B cell (primary cell): Measurements from ENCODE around the gene VOPP1.

Experiments used
- CTCF ChIP-seq: fragments of 200-600 bp; IDR thresholded peaks from one replicate; pipeline ENCODE4 v1.8.0; 2022; ENCODE audit warnings: antibody characterized with exemption, mild to moderate bottlenecking
- EZH2 ChIP-seq: IDR thresholded peaks from 2 replicates; pipeline ENCODE4 v1.6.1; 2012; ENCODE audit warnings: borderline replicate concordance, low read depth, mild to moderate bottlenecking, moderate library complexity, low read length; ENCODE audit not compliant: insufficient read depth, poor library complexity, severe bottlenecking

GRCh38 chr7:55497521-55497920 lies 74.8 kb downstream of the VOPP1 start:
- TF ChIP-seq CTCF (no peak), EZH2 (no peak)
